ENCODE results near the gene NRAP.
A peak's percentile ranks its signal among the peaks of the same experiment; 100 is the strongest.

The NRAP gene

DNA sequence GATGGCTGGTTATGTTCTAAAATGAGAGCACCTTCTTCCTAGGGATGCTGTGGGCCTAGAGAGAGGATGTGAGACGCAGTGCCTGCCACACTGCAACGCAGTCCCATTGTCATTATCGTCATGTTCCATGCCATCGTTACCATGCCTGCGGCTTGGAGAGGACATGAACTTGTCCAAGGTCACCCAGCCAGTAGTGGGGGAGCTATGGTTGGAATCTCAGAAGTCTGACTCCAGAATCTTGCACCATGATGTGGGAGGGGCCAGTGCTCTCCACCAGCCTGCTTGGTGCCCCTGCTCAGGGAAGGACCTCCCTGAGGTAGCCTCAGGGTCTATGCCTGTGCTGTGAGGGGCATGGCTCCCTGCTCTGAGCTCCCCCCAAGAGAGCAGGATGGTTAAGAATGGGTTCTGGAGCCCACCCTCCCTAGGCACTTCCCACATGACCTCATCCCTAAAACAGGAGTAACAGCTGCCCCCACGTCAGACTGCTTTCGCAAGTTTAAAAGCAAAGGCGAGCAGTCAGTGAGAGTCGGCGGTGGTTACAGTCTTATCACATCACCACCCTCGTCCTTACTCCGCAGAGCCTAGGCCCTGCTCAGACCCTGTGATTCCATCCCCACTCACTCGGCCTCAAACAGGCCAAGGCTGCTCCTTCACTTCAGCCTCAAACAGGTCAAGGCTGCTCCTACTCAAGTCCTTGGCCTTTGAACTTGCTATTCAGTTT is 60.6 kb downstream of the NRAP start:
- DNase-seq: no peak

DNA sequence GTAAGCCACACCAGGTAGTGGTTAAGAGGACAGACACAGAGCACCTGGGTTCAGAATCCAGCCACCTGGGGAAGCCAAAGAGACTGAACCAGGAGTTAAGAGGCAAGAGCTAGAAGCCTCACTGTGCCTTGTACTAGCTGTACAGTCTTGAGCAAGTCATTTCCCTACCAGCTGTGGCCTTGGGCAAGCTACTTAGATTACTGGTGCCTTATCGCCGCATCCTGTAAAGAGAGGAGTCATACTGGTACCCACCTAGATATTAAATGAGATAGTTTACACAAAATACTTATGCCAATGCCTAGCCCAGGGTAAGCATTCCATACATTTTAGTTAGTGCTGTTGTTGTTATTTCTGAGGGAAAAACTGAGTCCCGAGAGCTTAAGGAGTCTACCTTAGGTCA is 63.3 kb downstream of the NRAP start:
- no peak for DNase-seq

DNA sequence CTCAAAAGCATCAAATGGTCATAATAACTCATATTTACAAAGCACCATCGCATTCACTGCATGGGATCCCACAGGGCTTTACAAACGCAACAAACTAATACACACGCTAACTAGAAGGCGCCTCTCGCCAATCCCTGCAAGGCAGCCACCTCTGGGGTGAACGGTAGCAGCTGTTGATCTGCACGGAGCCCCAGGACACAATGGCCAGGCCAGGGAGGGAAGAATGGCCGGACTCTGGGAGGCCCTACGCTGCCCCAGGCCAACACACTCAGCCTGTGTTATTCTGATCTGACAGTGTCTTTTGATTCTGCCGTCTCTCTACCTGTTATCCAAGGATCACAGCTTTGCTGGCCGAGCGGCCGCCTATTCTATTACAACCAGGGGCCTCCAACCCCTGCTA is 69.2 kb downstream of the NRAP start:
- no peak for DNase-seq

DNA sequence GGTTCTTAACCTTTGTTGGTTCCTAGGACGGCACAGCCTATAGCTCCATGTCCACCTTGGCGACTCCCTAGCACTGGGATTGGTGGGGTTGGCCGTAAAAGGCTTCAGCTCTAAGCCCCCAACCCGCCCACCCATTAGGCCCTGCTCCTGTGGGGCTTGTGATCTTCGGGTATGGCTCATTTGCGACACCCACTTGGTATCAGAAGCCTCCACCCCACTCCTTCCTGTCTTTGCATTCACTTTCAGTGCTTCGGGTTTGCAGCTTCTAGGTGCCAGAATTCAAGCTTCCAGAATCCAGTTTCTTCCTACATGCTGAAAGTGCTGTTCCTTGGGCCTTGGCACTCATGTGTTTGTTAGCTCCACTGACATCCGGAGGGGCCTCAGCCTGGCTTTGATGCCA is 71.5 kb downstream of the NRAP start:
- DNase-seq: no peak

DNA sequence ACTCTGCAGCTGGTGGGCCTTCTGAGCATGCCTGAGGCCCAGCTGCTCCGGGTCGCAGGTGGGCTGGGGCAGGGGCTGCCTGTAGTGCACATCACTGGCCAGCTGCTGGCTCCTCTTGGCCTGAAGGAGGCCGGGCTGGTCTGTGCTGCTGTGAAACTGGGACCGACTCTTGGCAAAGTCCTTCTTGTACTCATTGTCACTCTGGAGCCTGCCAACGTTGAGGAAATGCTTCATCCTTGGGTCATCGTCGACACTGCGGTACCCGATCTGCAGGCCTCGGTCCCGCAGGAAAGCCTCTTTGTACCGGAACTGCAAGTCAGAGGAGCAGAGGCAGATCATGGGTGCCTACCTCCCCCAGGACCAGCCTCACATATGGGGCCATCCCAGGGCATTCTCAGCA is 73.3 kb downstream of the NRAP start:
- DNase-seq: no peak

DNA sequence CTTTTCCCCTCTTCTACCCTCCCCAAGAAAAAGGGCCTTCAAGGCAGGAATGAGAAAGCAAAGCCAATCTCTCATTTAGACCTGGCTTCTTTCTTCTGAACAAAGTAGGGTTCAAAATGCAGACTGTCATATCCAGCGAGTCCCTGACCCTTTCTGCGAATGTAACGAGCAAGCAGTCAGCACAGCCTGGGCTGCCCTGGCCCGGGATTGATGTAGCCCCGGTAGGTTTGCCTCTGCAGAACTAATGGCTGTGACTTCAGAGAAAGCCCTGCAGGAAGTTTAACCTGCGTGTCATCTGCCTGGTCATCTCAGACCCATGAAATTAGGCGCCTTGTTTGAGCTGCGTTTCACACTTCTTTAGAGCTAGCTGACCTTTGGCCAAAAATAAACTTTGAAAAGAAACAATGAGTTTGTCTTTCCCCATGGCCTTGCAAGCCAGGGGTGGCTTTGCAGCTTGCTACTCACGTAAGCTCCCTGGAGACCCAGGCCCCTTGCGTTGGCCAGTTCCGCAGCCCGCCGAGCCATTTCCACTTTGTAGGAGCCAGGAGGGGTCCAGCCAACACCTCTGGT is 74.6 kb downstream of the NRAP start:
- DNase-seq: no peak

DNA sequence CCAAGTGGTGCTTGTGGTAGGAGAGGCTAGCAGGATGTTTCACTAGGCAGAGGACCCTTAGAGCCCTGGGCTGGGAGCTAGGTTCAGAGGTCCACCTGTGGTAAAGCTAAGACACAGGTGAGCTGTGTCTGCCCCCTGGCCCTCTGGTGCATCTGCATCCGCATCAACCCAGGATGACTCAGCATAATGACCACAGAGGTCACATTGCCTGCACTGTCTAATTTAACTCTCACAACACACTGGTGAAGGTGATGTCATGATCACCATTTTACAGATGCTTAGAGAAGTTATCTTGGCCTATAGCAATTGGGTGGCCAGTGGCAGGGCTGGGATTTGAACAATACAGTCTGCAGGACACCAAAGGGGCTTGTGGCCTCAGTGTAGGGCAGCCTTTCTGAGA is 77.9 kb downstream of the NRAP start:
- no peak for DNase-seq

DNA sequence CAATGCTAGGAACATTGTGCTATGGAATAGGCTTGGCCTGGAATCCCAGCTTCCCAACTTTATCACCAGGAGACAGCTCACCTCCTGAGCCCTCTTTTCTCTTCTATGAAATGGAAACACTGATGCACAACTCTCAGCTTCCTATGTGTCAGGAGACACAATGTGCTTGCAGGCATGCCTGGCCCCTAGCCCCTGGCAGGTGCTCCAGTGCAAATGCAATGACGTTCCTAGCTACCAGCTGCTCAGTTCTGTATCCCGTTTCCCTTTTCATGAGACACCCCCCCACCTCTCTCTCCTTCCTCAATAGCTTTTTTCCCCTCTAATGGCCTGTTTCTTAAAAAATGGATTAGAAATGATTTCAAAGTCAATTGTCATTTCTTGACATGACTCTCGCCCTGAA is 80.3 kb downstream of the NRAP start:
- DNase-seq: no peak

DNA sequence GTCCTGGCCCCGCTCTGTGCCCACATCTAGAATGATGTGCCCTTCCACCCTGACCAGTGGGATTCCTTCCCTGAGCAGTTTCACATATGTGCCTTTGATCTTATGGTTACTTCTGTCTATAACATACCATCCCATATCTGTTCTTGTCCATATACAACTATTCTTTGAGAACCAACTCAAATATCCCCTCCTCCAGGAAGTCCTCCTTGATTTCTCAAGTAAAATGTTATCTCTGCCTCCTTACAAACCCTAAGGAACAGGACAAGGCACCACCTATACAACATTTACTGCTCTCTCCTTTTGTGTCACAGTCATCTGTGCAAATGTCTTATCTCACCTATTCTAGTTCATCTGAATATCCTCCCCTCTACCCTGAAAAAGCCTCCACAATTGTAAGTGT is 82.7 kb downstream of the NRAP start:
- DNase-seq: no peak

DNA sequence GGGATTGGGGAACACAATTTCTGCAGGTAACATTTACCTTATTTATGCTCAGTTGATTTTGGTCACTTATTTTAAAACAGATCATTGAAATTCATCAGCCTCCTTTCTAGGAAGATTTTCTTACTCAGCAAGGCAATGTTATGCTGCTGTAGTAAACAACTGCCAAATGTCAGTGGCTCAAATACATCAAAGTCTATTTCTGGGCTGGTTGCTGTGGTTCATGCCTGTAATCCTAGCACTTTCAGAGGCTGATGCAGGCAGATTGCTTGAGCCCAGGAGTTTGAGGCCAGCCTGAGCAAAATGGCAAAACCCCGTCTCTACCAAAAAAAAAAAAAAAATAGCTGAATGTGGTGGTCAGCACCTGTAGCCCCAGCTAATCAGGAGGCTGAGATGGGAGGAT is 85.1 kb downstream of the NRAP start:
- no peak for DNase-seq

DNA sequence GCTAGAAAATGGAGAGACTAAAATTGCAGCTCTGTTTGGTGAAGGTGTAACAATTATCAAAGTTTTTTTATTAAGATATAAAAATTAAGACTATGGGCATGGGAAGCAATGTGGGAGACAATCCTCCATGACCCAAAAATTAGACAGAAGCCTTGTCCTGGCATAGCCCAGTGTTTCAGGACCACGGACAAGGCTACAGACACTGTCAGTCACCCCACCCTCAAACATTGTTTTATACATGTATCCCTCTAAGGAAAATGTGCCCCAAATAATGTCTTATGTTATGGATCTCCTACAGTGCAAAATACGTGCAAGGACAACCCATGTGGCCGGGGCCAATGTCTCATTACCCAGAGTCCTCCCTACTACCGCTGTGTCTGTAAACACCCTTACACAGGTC is 87.0 kb downstream of the NRAP start:
- DNase-seq: no peak

DNA sequence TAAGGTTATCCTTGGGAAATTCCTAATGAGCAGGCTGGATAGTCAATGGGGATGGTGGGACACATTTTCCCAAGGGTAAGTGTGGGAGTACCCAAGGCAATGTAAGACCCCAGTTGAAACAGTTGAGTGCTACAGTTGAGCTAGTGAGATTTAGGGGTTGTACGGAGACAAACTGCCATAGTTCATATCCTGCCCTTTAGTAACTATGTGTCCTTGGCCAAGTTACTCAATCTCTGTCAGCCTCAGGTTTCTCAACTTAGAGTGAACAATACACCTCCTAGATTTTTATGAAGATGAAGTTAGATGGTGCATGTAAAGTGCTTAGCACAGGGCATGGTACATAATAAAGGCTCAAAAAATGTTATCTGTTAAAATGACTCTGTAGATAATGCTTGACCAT is 90.5 kb downstream of the NRAP start:
- no peak for DNase-seq

DNA sequence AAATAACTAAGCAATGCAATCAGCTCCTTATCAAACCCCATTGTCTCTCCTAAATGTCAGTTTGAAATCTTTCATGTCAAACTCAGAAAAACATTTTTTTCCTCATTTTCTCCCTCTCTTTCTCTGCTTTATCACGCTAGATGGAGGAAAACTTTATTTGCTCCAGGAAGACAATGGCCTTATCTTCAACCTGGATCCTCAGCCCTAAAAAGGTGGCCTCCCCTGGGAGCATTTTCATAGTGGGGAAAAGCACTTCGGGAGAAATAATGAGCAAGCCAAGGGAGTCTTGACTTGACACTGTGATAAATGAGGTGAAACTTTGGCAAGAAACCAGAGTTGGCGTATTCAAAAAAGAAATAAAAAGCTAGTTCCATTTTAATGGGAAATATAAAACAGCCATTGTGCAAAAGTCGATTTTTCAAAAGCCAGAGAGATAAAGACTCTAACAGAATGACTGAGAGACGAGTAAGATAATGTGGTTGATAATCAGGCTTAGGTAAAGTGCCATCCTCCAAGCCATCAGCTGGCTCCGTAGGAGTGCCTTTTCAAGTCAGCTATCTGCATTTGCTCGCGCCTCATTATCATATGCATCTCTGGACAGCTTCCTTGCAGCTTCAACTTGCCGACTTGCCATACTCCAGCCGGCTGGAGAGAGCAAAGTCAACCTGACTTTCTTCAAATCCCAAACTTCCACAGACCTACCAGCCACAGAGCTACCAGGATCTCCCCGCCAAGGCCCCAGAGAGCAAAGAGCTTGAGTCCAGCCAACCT is 91.1 kb downstream of the NRAP start:
- no peak for DNase-seq

DNA sequence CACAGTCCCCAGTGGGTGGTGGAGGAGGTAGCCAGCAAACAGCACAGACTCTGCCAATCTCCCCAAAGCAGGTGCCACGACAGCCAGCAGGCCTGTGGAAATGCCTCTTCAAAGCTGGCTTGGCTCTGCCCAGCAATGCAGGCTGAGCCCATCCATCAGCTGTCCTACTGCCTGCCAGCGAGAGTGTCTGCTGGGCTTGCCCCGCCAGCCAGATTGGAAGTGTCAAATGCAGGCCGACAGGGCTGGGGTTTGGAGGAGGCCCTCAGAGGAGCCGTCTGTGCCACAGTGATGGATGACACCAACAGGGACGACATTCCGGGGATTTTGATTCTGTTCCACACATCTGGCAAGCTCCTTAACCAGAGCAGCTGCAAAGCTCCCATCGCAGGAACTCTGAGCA is 94.3 kb downstream of the NRAP start:
- DNase-seq: no peak

DNA sequence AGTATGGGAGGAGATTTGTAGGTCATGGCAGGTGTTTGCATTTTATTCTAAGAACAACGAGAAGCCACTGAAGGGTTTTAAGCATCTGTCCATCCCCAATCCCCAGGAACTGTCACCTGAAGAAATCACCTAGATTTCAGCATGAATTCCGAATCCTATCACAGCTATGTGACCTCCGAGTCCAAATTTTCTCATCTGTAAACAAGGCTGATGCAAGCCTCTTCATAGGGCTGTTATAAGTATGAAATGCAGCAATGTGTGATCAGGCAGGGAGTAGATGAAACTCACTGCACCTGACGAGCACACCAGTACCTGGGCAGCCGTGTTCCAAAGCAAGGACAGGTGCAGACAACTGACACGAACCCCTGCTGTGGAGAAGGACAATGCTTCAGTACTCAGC is 97.0 kb downstream of the NRAP start:
- no peak for DNase-seq

DNA sequence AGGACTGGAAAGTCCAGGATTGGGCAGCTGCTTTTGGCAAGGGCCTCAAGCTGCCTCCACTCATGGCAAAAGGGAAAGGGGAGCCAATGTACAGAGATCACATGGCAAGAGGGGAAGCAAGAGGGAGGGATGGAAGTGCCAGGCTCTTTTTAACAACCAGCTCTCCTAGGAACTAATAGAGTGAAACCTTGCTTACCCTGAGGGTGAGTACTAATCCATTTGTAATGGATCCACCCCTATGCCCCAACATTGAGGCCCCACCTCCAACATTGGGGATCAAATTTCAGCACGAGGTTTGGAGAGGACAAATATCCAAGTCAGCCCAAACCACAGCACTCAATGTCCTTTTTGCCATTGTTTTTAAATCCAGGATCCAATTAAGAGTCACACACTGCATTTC is 98.5 kb downstream of the NRAP start:
- DNase-seq: no peak

DNA sequence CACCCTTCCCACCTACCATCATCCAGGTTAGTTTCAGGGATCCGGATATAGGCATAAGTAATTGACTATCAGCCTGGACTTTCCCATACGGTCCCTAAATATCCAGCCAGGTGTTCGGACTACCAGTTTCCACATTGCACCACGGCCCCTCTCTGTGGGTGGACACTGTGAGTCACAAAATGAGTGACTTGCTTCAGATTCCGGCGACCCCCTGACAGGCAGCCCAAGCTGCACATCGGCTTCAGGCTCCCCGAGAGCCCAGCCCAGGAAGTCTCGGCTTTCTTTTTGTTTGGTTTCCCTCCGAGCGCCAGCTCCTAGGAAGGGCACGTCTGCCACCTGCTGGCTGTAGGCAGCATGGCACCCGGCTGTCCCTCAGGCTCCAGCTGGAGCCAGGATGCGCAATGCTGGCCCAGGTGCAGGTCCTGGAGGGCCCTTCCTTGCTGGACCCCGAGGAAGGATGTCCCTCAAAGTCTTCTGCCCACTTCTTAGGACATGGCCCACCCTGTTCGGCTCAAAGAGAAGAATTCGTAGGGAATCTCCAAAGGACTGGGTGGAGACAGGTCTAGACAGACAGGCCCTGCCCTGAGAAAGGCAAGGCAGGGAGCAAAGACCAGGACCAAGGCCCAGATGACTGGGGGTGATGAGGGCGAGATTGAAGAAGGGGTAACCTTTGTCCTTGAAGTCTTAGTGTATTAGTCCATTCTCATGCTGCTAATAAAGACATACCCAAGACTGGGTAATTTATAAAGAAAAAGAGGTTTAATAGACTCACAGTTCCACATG is 100.3 kb downstream of the NRAP start:
- peak; percentile 60 for DNase-seq

DNA sequence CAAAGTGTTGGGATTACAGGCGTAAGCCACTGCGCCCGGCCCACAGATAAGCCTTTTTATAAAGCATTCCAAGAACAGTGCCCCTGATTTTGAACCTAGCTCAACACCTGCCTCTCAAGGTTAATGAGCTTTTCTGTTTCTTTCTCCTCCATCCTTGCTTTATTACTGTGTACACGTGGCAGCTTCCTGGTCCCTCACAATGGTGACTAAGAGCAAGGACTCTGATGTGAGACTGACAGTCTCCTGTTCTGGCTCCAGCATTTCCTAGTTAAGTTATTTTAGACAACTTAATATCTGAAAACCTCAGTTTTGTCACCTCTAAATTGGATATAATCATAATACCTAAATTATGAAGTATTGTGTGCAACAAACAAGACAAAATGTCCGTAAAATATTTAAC is 101.1 kb downstream of the NRAP start:
- DNase-seq: no peak

DNA sequence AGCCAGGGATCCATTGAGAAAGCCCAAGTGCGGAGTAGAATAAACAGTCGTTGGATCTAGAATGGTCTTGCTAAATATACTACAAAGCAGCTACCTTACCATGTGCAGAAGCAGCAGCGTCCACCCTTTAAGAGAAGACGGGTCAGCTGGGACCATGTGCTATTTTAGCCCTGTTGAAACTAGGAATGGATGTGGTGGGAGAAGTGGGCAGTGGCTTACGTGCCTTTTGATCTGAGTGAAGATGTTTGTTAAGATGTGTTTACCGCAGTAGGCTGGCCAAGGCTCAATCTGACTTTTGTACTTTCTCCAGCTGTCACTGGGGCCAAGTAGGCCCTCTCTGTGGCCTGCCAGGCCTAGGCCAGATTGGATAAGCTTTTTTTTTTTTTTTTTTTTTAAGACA is 101.8 kb downstream of the NRAP start:
- DNase-seq: no peak

DNA sequence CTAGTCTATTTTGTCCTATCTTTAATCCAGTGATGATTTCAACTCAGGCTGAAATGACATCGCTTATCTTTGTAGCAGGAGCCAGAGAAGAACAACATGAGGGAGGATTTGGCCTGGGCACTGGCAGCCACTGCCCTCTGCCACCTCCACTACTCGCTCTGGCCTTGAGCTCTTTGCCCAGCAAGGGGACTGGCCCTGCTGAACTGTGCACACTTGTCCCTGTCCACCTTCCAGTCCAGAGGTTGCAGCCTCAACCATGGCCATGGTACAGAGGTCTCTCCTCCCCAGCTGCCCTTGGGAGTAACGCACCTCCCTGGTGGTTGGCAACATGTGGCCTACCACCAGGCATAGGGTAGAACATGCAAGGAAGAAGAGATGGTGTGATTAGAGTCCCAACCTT is 102.6 kb downstream of the NRAP start:
- DNase-seq: no peak

DNA sequence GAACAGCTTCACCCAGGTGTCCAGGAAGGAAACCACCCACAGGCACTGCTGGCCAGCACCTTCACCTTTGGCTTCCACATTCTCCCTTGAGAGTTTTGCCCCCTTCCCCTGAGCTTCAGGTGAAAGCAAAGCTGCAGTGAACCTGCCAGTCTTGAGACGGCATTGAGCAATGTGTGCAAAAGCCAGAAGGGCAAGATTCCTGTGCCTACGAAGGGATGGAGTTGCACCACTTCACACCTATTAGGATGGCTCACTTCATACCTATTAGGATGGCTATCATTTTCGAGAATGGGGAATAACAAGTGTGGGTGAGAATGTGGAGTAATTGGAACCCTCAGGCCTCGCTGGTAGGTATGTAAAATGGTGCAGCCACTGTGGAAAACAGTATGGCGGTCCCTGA is 103.8 kb downstream of the NRAP start:
- no peak for DNase-seq

DNA sequence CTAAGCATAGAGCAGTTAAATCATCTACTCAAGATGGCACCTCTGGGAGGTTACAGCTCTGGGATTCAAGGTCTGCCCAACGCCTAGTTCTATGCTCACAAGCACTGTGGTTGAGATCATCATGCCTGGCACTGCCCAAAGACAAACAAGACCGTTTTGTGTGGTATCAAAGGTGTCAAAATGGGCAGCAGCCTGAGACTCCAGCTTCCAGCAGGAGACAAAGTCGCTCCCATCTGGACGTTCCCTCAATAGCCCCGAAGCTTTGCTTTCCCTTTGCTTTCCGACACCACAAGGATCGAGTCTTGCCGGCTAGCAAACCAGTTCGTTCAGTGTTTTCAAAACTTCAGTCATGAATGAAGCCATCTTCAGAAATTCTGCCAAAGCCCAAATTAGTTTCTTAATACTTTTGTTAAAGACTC is 105.9 kb downstream of the NRAP start:
- DNase-seq: no peak

DNA sequence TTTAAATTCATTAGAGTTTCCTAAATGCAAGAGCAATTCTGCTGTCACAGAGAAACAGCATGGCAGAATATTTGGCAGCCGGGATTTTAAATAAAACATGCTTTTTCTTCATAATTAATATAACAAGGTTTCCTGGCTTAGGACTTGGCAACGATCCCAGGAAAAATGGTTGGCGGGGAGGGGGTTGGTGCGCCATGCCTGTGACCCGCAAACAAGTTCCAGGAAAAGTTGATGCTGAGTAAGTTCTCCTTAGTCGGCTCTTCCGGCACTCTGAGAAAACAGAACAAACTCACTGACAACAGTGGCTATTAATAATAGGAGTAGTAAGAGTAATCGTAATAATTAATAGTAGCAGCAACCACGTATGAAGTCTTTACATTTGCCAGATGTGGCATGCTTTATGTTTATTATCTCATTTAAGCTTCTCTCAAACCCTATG is 106.4 kb downstream of the NRAP start:
- no peak for DNase-seq

DNA sequence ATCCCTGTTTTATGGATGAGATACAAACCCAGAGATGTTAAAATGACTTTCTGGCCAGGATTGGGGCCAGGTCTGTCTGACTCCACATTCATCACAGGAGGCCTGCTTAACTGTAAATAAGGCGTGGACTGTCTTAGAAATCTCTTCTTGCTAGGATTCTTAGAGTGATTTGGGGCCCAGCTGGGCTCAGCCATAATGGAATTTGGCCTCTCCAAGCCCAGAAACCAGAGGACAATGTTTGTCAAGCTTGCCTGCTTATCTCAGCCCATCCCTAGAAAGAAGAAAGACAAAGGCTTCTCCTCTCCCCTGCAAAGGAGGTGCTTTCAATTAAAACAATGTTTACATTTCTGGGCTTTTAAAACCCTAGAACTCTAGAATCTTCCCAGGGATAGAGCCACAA is 108.1 kb downstream of the NRAP start:
- no peak for DNase-seq

Data from CD4-positive, alpha-beta T cell treated with Interleukin-10 for 1 hour (primary cell).